GM12875 (cell line): ENCODE measurements around the gene FAM107B.

Source experiments
- H3K4me3 ChIP-seq: one replicate; pipeline ENCODE4 v1.5.1; 2011; ENCODE audit warnings: low read depth, low read length, control low read depth
- CTCF ChIP-seq: IDR thresholded peaks from 2 replicates; pipeline ENCODE4 v1.5.1; 2011; ENCODE audit warnings: low read depth, mild to moderate bottlenecking, control low read depth, inconsistent platforms, low read length, moderate library complexity, borderline replicate concordance; ENCODE audit not compliant: insufficient read depth

The FAM107B gene

GRCh38 chr10:14667280-14667679, 107.4 kb downstream of the FAM107B start:
- TF ChIP-seq CTCF, result no peak
- H3K4me3 ChIP-seq, result no peak overlapping the region

- TF ChIP-seq CTCF, result no peak
- no peak overlapping the region for H3K4me3 ChIP-seq
Measured at GRCh38 chr10:14665865-14666857, 108.5 kb downstream of the FAM107B start.

- no peak for TF ChIP-seq CTCF
- H3K4me3 ChIP-seq, result no peak overlapping the region
Measured at GRCh38 chr10:14665304-14665703, 109.4 kb downstream of the FAM107B start.

- H3K4me3 ChIP-seq, result no peak overlapping the region
- TF ChIP-seq CTCF, result no peak
Measured at GRCh38 chr10:14664345-14664744, 110.4 kb downstream of the FAM107B start.

GRCh38 chr10:14661818-14662217, 112.9 kb downstream of the FAM107B start:
- no peak for TF ChIP-seq CTCF

GRCh38 chr10:14660831-14661230, 113.9 kb downstream of the FAM107B start:
- TF ChIP-seq CTCF, result no peak
- no peak overlapping the region for H3K4me3 ChIP-seq

More at GRCh38 chr10:14661818-14662217, 112.9 kb downstream of the FAM107B start:
- H3K4me3 ChIP-seq, result no peak overlapping the region
